GM18505 (cell line): ENCODE results near the gene NAB2.

Experiments
- ATAC-seq: cut with Tn5 transposase; IDR thresholded peaks from one replicate; pipeline ENCODE4 v1.9.1; 2021; ENCODE audit not compliant: unreplicated experiment
- POLR2A ChIP-seq: IDR thresholded peaks from 4 replicates; pipeline ENCODE4 v1.6.1; 2011; ENCODE audit warnings: borderline replicate concordance; ENCODE audit not compliant: insufficient read depth, insufficient read length; ENCODE audit errors: extremely low read depth

The NAB2 gene

GRCh38 chr12:57094208-57095160, 5.6 kb downstream of the NAB2 start:
- no peak for ATAC-seq
- TF ChIP-seq POLR2A: peak; percentile 13

GRCh38 chr12:57095440-57095839, 6.5 kb downstream of the NAB2 start:
- ATAC-seq: no peak
- peak; percentile 42 for TF ChIP-seq POLR2A

GRCh38 chr12:57096099-57096572, 7.2 kb downstream of the NAB2 start:
- TF ChIP-seq POLR2A: no peak

GRCh38 chr12:57096748-57097553, 8.0 kb downstream of the NAB2 start:
- TF ChIP-seq POLR2A: no peak
- no peak for ATAC-seq

More at GRCh38 chr12:57096099-57096572, 7.2 kb downstream of the NAB2 start:
- ATAC-seq: no peak

- no peak for TF ChIP-seq POLR2A
- ATAC-seq: no peak
Observed at GRCh38 chr12:57097554-57097835, 8.6 kb downstream of the NAB2 start.

- no peak for ATAC-seq
- TF ChIP-seq POLR2A: no peak
Observed at GRCh38 chr12:57098546-57098945, 9.6 kb downstream of the NAB2 start.

- ATAC-seq: no peak
- TF ChIP-seq POLR2A: no peak
Observed at GRCh38 chr12:57099047-57099714, 10.3 kb downstream of the NAB2 start.

GRCh38 chr12:57099766-57100165, 10.9 kb downstream of the NAB2 start:
- peak; percentile 32 for TF ChIP-seq POLR2A
- ATAC-seq: no peak

GRCh38 chr12:57101892-57102695, 13.2 kb downstream of the NAB2 start:
- ATAC-seq: no peak
- no peak for TF ChIP-seq POLR2A

GRCh38 chr12:57103856-57104255, 14.9 kb downstream of the NAB2 start:
- ATAC-seq: no peak
- TF ChIP-seq POLR2A: no peak

- peak; percentile 11 for TF ChIP-seq POLR2A
- no peak for ATAC-seq
Observed at GRCh38 chr12:57104292-57104910, 15.5 kb downstream of the NAB2 start.
